ENCODE results near the gene C1orf53. TPM values are rescaled to one million over a fixed set of nuclear protein-coding genes. Genes with fewer than 3 reads are reported as not detected.

The C1orf53 gene
- total RNA-seq, 1 experiment from 2014 or later = 0.33 TPM

- ATAC-seq (no peak), DNase-seq (ENCODE audit: low spot score) (no peak)
- ChIA-PET POLR2A (no interaction called here), CTCF (no interaction called here)
- H3K9me3 Mint-ChIP-seq = no peaks in the 10 kb centered on the region
- H3K4me1 Mint-ChIP-seq = no peaks in the 10 kb centered on the region; the same call in 1 of the 2 replicates
- no peak overlapping the region for H3K4me3 Mint-ChIP-seq
- no peaks in the 10 kb centered on the region for H3K36me3 Mint-ChIP-seq
- no peak overlapping the region for H3K27ac Mint-ChIP-seq
- no peaks in the 10 kb centered on the region for H3K27me3 Mint-ChIP-seq (ENCODE audit: low read depth)
- TF ChIP-seq ATF1 (CRISPR knock-in tag; IDR thresholded peaks at IDR 0.05) (no peak), ARID4B (CRISPR knock-in tag; IDR thresholded peaks at IDR 0.05; ENCODE audit: borderline replicate concordance) (no peak), IRF2 (CRISPR knock-in tag; IDR thresholded peaks at IDR 0.05; ENCODE audit: borderline replicate concordance, low read depth) (no peak), EMX1 (CRISPR knock-in tag; IDR thresholded peaks at IDR 0.05) (no peak), ZNF263 (CRISPR knock-in tag; IDR thresholded peaks at IDR 0.05; ENCODE audit: low read depth) (no peak), ZNF396 (CRISPR knock-in tag; IDR thresholded peaks at IDR 0.05; ENCODE audit: borderline replicate concordance) (no peak), USF2 (CRISPR knock-in tag; IDR thresholded peaks at IDR 0.05) (no peak), JAZF1 (CRISPR knock-in tag; IDR thresholded peaks at IDR 0.05) (no peak), MXD4 (CRISPR knock-in tag; IDR thresholded peaks at IDR 0.05; ENCODE audit: borderline replicate concordance) (no peak), RORB (CRISPR knock-in tag; IDR thresholded peaks at IDR 0.05) (no peak), ELF4 (CRISPR knock-in tag; IDR thresholded peaks at IDR 0.05; ENCODE audit: low read depth) (no peak), TCF7 (CRISPR knock-in tag; IDR thresholded peaks at IDR 0.05; ENCODE audit: low read depth) (no peak), FOXK1 (CRISPR knock-in tag; IDR thresholded peaks at IDR 0.05) (no peak), ZNF423 (CRISPR knock-in tag; IDR thresholded peaks at IDR 0.05) (no peak)
- TF ChIP-seq, protein P1, sequence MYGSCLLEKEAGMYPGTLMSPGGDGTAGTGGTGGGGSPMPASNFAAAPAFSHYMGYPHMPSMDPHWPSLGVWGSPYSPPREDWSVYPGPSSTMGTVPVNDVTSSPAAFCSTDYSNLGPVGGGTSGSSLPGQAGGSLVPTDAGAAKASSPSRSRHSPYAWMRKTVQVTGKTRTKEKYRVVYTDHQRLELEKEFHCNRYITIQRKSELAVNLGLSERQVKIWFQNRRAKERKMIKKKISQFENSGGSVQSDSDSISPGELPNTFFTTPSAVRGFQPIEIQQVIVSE (CRISPR knock-in tag; IDR thresholded peaks at IDR 0.05; ENCODE audit: borderline replicate concordance) = no peak
- TF ChIP-seq, protein P2, sequence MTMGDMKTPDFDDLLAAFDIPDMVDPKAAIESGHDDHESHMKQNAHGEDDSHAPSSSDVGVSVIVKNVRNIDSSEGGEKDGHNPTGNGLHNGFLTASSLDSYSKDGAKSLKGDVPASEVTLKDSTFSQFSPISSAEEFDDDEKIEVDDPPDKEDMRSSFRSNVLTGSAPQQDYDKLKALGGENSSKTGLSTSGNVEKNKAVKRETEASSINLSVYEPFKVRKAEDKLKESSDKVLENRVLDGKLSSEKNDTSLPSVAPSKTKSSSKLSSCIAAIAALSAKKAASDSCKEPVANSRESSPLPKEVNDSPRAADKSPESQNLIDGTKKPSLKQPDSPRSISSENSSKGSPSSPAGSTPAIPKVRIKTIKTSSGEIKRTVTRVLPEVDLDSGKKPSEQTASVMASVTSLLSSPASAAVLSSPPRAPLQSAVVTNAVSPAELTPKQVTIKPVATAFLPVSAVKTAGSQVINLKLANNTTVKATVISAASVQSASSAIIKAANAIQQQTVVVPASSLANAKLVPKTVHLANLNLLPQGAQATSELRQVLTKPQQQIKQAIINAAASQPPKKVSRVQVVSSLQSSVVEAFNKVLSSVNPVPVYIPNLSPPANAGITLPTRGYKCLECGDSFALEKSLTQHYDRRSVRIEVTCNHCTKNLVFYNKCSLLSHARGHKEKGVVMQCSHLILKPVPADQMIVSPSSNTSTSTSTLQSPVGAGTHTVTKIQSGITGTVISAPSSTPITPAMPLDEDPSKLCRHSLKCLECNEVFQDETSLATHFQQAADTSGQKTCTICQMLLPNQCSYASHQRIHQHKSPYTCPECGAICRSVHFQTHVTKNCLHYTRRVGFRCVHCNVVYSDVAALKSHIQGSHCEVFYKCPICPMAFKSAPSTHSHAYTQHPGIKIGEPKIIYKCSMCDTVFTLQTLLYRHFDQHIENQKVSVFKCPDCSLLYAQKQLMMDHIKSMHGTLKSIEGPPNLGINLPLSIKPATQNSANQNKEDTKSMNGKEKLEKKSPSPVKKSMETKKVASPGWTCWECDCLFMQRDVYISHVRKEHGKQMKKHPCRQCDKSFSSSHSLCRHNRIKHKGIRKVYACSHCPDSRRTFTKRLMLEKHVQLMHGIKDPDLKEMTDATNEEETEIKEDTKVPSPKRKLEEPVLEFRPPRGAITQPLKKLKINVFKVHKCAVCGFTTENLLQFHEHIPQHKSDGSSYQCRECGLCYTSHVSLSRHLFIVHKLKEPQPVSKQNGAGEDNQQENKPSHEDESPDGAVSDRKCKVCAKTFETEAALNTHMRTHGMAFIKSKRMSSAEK (CRISPR knock-in tag; IDR thresholded peaks at IDR 0.05; ENCODE audit: borderline replicate concordance) = no peak
- TF ChIP-seq, protein P3, sequence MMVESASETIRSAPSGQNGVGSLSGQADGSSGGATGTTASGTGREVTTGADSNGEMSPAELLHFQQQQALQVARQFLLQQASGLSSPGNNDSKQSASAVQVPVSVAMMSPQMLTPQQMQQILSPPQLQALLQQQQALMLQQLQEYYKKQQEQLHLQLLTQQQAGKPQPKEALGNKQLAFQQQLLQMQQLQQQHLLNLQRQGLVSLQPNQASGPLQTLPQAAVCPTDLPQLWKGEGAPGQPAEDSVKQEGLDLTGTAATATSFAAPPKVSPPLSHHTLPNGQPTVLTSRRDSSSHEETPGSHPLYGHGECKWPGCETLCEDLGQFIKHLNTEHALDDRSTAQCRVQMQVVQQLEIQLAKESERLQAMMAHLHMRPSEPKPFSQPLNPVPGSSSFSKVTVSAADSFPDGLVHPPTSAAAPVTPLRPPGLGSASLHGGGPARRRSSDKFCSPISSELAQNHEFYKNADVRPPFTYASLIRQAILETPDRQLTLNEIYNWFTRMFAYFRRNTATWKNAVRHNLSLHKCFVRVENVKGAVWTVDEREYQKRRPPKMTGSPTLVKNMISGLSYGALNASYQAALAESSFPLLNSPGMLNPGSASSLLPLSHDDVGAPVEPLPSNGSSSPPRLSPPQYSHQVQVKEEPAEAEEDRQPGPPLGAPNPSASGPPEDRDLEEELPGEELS (CRISPR knock-in tag; IDR thresholded peaks at IDR 0.05) = no peak
- TF ChIP-seq, protein P4, sequence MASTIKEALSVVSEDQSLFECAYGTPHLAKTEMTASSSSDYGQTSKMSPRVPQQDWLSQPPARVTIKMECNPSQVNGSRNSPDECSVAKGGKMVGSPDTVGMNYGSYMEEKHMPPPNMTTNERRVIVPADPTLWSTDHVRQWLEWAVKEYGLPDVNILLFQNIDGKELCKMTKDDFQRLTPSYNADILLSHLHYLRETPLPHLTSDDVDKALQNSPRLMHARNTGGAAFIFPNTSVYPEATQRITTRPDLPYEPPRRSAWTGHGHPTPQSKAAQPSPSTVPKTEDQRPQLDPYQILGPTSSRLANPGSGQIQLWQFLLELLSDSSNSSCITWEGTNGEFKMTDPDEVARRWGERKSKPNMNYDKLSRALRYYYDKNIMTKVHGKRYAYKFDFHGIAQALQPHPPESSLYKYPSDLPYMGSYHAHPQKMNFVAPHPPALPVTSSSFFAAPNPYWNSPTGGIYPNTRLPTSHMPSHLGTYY (CRISPR knock-in tag; IDR thresholded peaks at IDR 0.05) = no peak
- TF ChIP-seq, protein P5, sequence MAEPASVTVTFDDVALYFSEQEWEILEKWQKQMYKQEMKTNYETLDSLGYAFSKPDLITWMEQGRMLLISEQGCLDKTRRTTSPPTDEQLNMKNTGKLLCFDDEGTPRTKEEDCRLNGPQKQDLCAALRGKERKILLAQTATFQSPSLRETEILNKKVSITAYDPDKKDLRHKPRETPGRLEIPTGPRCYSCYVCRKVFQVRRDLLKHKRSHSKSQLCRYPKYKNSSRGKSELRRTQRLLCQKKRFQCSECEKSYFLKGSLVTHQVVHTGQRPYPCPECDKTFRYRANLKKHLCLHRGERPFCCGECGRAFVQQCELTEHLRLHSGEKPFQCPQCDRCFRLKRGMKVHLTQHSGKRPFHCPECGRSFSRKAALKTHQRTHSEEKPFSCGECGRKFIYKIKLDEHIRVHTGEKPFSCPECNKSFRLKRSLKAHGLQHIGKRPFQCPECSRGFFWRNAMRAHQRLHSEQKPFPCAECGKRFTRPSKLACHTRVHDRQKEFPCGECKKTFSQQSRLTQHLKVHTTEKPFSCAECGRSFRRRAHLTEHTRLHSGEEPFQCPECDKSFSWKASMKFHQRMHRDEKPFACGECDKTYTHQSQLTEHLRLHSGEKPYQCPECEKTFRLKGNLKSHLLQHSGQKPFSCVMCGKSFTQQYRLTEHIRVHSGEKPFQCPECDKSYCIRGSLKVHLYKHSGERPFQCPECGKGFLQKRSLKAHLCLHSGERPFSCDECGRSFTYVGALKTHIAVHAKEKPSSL (CRISPR knock-in tag; conservative IDR thresholded peaks at IDR 0.05) = no peak
Observed at GRCh38 chr1:197954718-197955418, 52.4 kb downstream of the C1orf53 start.

Data from WTC11 (cell line).